Omental fat pad (tissue), 4 donors: ENCODE measurements around the gene CLTC. TPM values are rescaled to one million over a fixed set of nuclear protein-coding genes. Genes with fewer than 3 reads are reported as not detected.

Experiments
- ATAC-seq: fragments of 150-250 bp; one replicate; pipeline ENCODE4 v1.9.1; 2016; ENCODE audit warnings: mild to moderate bottlenecking, moderate library complexity; ENCODE audit not compliant: low FRiP score
- DNase-seq: peaks from one replicate; pipeline ENCODE4 v3.0.0-alpha.2; 2019; ENCODE audit warnings: low spot score
- CTCF ChIP-seq, 3 donors: fragments of 450-650 bp; IDR thresholded peaks; one replicate each; pipeline ENCODE4 v1.5.1; 2016 to 2017; ENCODE audit warnings: antibody characterized with exemption in 3 of 3, mild to moderate bottlenecking in 3 of 3, moderate library complexity in 2 of 3
- total RNA-seq, 4 donors: library from RNA; depleted of rRNA; stranded (reverse); fragments of >200 nt; gene quantifications; one replicate each; pipeline ENCODE4 v1.1.0, GENCODE V29; 2016

The CLTC gene
- total RNA-seq, 4 donors from 2014 or later, result 217 to 241 (median 230) TPM

- no peak for TF ChIP-seq CTCF (IDR thresholded peaks at IDR 0.05)
- DNase-seq, result no peak
- ATAC-seq, result no peak
Measured at GRCh38 chr17:59722623-59723022, 102.9 kb downstream of the CLTC start.

- no peak for DNase-seq
- ATAC-seq, result no peak
Measured at GRCh38 chr17:59723041-59723440, 103.3 kb downstream of the CLTC start.

GRCh38 chr17:59723607-59724006 lies 103.9 kb downstream of the CLTC start:
- no peak for ATAC-seq
- no peak for DNase-seq
- TF ChIP-seq CTCF (IDR thresholded peaks at IDR 0.05), result no peak

More at GRCh38 chr17:59723041-59723440, 103.3 kb downstream of the CLTC start:
- no peak for TF ChIP-seq CTCF (IDR thresholded peaks at IDR 0.05)

- ATAC-seq (no peak), DNase-seq (no peak)
- TF ChIP-seq CTCF (IDR thresholded peaks at IDR 0.05), result no peak
Measured at GRCh38 chr17:59725691-59726090, 106.0 kb downstream of the CLTC start.

DNA sequence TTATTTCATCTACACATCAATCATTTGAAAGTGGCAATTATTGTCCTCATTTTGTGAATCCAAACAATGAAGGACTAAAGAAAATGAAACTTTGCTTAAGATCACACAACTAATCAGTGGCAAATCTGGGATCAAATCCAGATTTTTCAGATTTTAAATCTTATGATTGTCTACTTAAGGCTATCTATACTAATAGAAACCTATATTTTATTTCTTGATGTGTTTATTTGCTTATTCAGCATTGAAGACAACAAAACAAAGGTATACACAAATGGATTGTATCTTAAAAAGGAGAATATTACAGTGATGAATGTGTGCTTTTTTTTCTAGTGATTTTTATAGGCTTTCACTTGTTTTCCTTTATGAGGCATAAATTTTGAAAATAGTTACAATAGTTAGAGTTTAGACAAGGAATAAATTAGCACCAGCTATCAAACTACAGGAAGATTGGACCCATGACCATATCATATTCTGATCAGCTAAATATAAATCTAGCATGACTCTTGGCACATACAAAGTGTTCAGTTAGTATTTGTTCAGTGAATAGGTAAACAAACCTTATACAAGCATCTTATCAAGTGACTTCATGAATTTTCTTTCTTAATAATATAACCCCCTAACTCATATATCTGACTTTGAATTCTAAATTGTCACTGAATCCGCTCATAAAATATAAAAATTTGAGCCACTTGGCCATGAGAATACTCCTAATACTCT lies 108.3 kb downstream of the CLTC start:
- DNase-seq, result no peak

DNA sequence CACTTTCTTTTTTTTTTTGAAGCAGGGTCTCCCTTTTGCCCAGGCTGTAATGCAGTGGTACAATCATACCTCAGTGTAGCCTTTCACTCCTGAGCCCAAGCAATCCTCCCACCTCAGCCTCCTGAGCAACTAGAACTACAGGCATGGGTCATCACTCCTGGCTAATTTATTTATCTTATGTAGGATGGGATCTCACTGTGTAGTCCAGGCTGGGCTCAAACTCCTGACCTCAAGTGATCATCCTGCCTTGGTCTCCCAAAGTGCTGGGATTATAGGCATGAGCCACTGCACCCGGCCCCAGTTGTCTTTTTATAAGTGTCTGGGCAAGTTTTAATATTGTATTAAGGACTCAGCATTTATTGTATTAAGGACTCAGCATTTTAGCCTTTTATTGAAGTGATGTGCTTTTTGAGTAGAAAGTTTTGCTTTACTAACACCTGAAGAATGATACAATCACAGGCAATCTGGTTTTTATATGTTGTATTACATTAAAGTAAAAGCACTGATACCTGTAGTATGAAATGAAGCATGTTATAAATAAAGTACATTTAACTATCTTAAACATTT lies 110.7 kb downstream of the CLTC start:
- ATAC-seq, result no peak
- no peak for TF ChIP-seq CTCF (IDR thresholded peaks at IDR 0.05)
- DNase-seq, result no peak

More for the DNA sequence above, 108.3 kb downstream of the CLTC start:
- no peak for ATAC-seq
- no peak for TF ChIP-seq CTCF (IDR thresholded peaks at IDR 0.05)

- no peak for DNase-seq
- TF ChIP-seq CTCF (IDR thresholded peaks at IDR 0.05), result no peak
- no peak for ATAC-seq
Measured at GRCh38 chr17:59733697-59734096, 114.0 kb downstream of the CLTC start.
